Epithelial cell of umbilical artery (primary cell): ENCODE data around the gene ECEL1. TPM values are rescaled to one million over a fixed set of nuclear protein-coding genes. Genes with fewer than 3 reads are reported as not detected.

Experiments used
- total RNA-seq: library from RNA; depleted of rRNA; stranded (reverse); fragments of >200 nt; gene quantifications from 2 replicates; pipeline ENCODE4 v1.2.3, GENCODE V29; 2014

ECEL1 gene, protein sequence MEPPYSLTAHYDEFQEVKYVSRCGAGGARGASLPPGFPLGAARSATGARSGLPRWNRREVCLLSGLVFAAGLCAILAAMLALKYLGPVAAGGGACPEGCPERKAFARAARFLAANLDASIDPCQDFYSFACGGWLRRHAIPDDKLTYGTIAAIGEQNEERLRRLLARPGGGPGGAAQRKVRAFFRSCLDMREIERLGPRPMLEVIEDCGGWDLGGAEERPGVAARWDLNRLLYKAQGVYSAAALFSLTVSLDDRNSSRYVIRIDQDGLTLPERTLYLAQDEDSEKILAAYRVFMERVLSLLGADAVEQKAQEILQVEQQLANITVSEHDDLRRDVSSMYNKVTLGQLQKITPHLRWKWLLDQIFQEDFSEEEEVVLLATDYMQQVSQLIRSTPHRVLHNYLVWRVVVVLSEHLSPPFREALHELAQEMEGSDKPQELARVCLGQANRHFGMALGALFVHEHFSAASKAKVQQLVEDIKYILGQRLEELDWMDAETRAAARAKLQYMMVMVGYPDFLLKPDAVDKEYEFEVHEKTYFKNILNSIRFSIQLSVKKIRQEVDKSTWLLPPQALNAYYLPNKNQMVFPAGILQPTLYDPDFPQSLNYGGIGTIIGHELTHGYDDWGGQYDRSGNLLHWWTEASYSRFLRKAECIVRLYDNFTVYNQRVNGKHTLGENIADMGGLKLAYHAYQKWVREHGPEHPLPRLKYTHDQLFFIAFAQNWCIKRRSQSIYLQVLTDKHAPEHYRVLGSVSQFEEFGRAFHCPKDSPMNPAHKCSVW
- not detected in 2 replicates for total RNA-seq

GRCh38 chr2:232487385-232488096, at the start of gene ECEL1:
Gene ECEL1, minus strand, starts transcription at chr2:232487834. Its CDS starts 1,181 bp downstream, at chr2:232486653.

GRCh38 chr2:232525791-232526371, 38.2 kb upstream of the ECEL1 start, which contains the start of gene CHRND:
Gene CHRND, plus strand, starts transcription at chr2:232526160. Its CDS starts 56 bp downstream, at chr2:232526216.

DNA sequence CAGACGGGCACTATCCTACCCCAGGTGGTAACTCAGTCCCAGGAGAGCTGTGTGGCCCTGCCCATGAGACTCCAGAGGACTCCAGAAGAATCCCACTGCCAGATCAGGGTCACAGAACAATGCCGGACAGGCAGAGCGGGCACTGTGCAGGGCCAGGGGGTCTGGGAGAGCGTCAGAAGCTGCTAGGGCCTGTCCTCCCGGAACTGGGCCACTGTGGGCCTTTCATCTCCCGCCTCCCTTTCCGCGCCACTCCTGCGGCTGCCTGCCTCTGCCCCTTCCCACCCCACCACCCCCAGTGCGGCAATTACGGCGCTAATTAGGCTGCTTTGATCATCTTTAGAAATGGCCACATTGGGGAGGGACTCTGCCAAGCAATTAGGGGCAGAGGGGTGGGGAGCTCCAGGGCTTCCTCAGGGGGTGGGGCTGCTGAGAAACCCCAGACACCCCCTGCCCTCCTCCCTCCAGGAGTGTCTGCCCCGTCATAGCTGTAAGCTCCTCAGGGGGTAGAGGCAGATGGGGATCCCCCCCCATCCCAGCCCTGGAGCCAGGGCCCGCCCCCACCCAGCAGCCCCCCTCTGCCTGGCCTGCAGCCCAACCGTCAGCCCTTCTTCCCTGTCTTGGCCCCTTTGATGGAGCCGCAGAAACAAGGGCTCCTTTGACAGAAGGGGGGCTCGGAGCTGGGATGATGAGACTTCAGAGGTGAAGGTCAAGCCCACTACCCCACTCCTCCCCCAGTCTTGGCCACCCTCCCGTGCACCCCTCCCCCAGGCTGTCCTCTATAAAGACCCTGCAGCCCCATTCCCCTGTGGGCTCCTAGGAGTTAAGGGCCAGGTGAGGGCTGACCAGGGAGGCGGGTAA, 32.2 kb upstream of the ECEL1 start, which contains the start of gene PRSS56:
TSS of gene PRSS56 (plus strand) at position 808 of the 858 bp plus-strand sequence. CDS start 211 bp downstream, outside the sequence.

GRCh38 chr2:232455426-232456255, 32.0 kb downstream of the ECEL1 start, which contains the start of gene ALPI:
Gene ALPI, plus strand, starts transcription at chr2:232456153. Its CDS starts 47 bp downstream, at chr2:232456200.

Other genes with a start within 250 kb of the ECEL1 start
- gene ALPP, start 109.1 kb downstream of the ECEL1 start, total RNA-seq = not detected in 2 replicates
- not detected in 2 replicates for gene ALPG, start 81.0 kb downstream of the ECEL1 start, total RNA-seq
- gene ALPI, start 31.7 kb downstream of the ECEL1 start, total RNA-seq = not detected in 2 replicates
- not detected in 2 replicates for gene PRSS56, start 32.6 kb upstream of the ECEL1 start, total RNA-seq
- gene CHRND, start 38.3 kb upstream of the ECEL1 start, total RNA-seq = not detected in 2 replicates
- gene CHRNG, start 51.9 kb upstream of the ECEL1 start, total RNA-seq = not detected in 2 replicates
- gene TIGD1, start 62.7 kb upstream of the ECEL1 start, total RNA-seq = 1.6 and 2.0 TPM in 2 replicates
- 144 and 162 TPM in 2 replicates for gene EIF4E2, start 62.9 kb upstream of the ECEL1 start, total RNA-seq
- not detected in 2 replicates for gene EFHD1, start 145.8 kb upstream of the ECEL1 start, total RNA-seq
- 36.1 and 54.9 TPM in 2 replicates for gene GIGYF2, start 209.5 kb upstream of the ECEL1 start, total RNA-seq